ENCODE measurements around the gene KCNIP1.

The KCNIP1 gene
- 0 to 0.10 (median 0) reads per million in 9 experiments for total RNA-seq

- ATAC-seq (replicated peaks) (no peak), DNase-seq (no peak)
- Mint-ChIP-seq H3K4me3 (no peak within 1 kb of the TSS), H3K27ac (no peak within 1 kb of the TSS), H3K27me3 (peaks cover 59 to 71% of the 10 kb centered on the region in 2 donors), H3K9me3 (peaks cover 0 to 1% of the 10 kb centered on the region in 2 donors), H3K36me3 (ENCODE audit: insufficient read depth) (no peaks in the 10 kb centered on the region), H3K4me1 (ENCODE audit: low read depth in 2 of 2) (no peaks in the 10 kb centered on the region)
Observed at GRCh38 chr5:170503990-170504596, at the start of gene KCNIP1. Gene KCNIP1 (plus strand): TSS chr5:170504020.

DNA sequence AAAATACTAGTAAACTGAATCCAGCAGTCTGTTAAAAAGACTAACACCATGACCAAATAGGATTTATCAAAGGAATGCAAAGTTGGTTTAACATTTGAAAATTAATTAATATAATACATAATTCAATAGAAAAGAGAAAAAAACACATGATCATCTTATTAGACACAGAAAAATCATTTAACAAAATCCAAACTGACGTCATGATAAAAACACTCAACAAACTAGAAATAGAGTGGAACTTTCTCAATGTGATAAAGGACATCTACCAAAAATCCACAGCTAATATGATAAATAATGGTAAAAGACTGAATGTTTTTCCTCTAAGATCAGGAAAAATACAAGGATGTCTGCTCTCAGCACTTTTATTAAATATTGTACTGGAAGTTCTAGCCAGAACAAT lies 40.4 kb upstream of the KCNIP1 start:
- Mint-ChIP-seq H3K4me3 (no peak overlapping the region), H3K27me3 (peaks cover 28 to 37% of the 10 kb centered on the region in 2 donors), H3K9me3 (peaks cover 0 to 3% of the 10 kb centered on the region in 2 donors), H3K4me1 (ENCODE audit: low read depth in 2 of 2) (no peaks in the 10 kb centered on the region), H3K36me3 (ENCODE audit: insufficient read depth) (no peaks in the 10 kb centered on the region), H3K27ac (no peak overlapping the region)
- ATAC-seq (replicated peaks) (no peak), DNase-seq (no peak)

GRCh38 chr5:170464280-170465127 lies 39.3 kb upstream of the KCNIP1 start:
- Mint-ChIP-seq H3K27ac (no peak overlapping the region), H3K4me1 (ENCODE audit: low read depth in 2 of 2) (no peaks in the 10 kb centered on the region), H3K36me3 (ENCODE audit: insufficient read depth) (no peaks in the 10 kb centered on the region), H3K9me3 (peaks cover 0 to 3% of the 10 kb centered on the region in 2 donors), H3K27me3 (peaks cover 30 to 31% of the 10 kb centered on the region in 2 donors), H3K4me3 (no peak overlapping the region)
- ATAC-seq (replicated peaks), result no peak
- no peak for DNase-seq

- no peak overlapping the region for H3K27ac Mint-ChIP-seq
Observed at GRCh38 chr5:170466553-170466952, 37.3 kb upstream of the KCNIP1 start.

GRCh38 chr5:170466988-170467707 lies 36.7 kb upstream of the KCNIP1 start:
- H3K27me3 Mint-ChIP-seq, result peaks cover 16 to 20% of the 10 kb centered on the region in 2 donors
- H3K4me3 Mint-ChIP-seq, result no peak overlapping the region
- no peaks in the 10 kb centered on the region for H3K4me1 Mint-ChIP-seq (ENCODE audit: low read depth in 2 of 2)
- peak; percentile 32 for ATAC-seq (replicated peaks)
- H3K36me3 Mint-ChIP-seq (ENCODE audit: insufficient read depth), result no peaks in the 10 kb centered on the region
- no peak for DNase-seq
- H3K27ac Mint-ChIP-seq, result no peak overlapping the region
- H3K9me3 Mint-ChIP-seq, result no peaks in the 10 kb centered on the region

More at GRCh38 chr5:170466553-170466952, 37.3 kb upstream of the KCNIP1 start:
- Mint-ChIP-seq H3K27me3 (peaks cover 22 to 24% of the 10 kb centered on the region in 2 donors), H3K4me1 (ENCODE audit: low read depth in 2 of 2) (no peaks in the 10 kb centered on the region), H3K4me3 (no peak overlapping the region), H3K9me3 (no peaks in the 10 kb centered on the region), H3K36me3 (ENCODE audit: insufficient read depth) (no peaks in the 10 kb centered on the region)
- ATAC-seq (replicated peaks) (no peak), DNase-seq (no peak)

- peaks cover 25 to 36% of the 10 kb centered on the region in 2 donors for H3K27me3 Mint-ChIP-seq
- H3K36me3 Mint-ChIP-seq (ENCODE audit: insufficient read depth), result no peaks in the 10 kb centered on the region
- H3K9me3 Mint-ChIP-seq, result no peaks in the 10 kb centered on the region
- DNase-seq (no peak), ATAC-seq (replicated peaks) (no peak)
- H3K4me3 Mint-ChIP-seq, result no peak overlapping the region
- no peaks in the 10 kb centered on the region for H3K4me1 Mint-ChIP-seq (ENCODE audit: low read depth in 2 of 2)
- H3K27ac Mint-ChIP-seq, result no peak overlapping the region
Observed at GRCh38 chr5:170468633-170469285, 35.1 kb upstream of the KCNIP1 start.

DNA sequence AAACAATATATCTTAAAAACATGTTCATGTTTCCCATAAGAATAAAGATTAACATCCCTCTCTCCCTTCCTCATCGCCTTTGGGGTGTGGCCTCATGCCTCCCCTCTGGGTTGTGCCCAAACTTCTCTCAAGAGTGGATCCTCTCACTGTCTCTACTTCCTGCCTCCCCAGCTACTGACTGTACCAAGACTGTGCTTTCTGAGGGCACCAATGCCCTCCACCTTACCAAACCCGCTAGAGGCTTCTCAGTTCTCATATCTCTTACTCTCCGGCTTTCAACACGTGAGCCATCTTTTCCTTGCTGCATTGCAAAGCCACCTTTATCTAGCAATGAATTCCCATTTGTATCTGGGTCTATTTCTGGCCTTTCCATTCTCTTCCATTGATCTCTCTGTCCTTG lies 34.4 kb upstream of the KCNIP1 start:
- DNase-seq (no peak), ATAC-seq (replicated peaks) (no peak)
- Mint-ChIP-seq H3K4me3 (no peak overlapping the region), H3K27me3 (peaks cover 31 to 42% of the 10 kb centered on the region in 2 donors), H3K9me3 (no peaks in the 10 kb centered on the region), H3K36me3 (ENCODE audit: insufficient read depth) (no peaks in the 10 kb centered on the region), H3K4me1 (ENCODE audit: low read depth in 2 of 2) (no peaks in the 10 kb centered on the region), H3K27ac (no peak overlapping the region)

DNA sequence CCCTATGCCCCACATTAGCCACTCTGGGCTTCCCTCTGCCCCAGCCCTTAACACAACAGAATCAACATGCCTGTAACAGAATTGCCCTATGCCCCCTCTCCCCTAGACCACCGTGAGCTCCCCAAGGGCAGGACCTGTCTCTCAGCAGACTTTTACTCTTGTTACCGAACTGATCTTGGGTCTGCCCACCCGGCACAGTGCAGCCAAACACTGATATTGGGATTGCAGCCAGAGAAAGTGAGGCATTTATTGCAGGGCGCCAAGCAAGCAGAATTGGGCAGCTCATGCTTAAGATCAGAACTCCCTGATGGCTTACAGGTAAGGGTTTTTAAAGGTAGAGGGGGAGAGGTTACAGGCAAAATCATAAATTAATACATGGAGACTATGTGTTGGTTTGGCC lies 33.5 kb upstream of the KCNIP1 start:
- H3K27ac Mint-ChIP-seq, result no peak overlapping the region
- no peak for ATAC-seq (replicated peaks)
- no peaks in the 10 kb centered on the region for H3K4me1 Mint-ChIP-seq (ENCODE audit: low read depth in 2 of 2)
- DNase-seq, result no peak
- H3K4me3 Mint-ChIP-seq, result no peak overlapping the region
- H3K36me3 Mint-ChIP-seq (ENCODE audit: insufficient read depth), result no peaks in the 10 kb centered on the region
- no peaks in the 10 kb centered on the region for H3K9me3 Mint-ChIP-seq
- H3K27me3 Mint-ChIP-seq, result peaks cover 33 to 51% of the 10 kb centered on the region in 2 donors

- Mint-ChIP-seq H3K36me3 (ENCODE audit: insufficient read depth) (no peaks in the 10 kb centered on the region), H3K4me3 (no peak overlapping the region), H3K9me3 (no peaks in the 10 kb centered on the region), H3K27ac (no peak overlapping the region), H3K4me1 (ENCODE audit: low read depth in 2 of 2) (no peaks in the 10 kb centered on the region), H3K27me3 (peaks cover 33 to 56% of the 10 kb centered on the region in 2 donors)
- ATAC-seq (replicated peaks) (no peak), DNase-seq (no peak)
Observed at GRCh38 chr5:170470808-170471404, 32.9 kb upstream of the KCNIP1 start.

DNA sequence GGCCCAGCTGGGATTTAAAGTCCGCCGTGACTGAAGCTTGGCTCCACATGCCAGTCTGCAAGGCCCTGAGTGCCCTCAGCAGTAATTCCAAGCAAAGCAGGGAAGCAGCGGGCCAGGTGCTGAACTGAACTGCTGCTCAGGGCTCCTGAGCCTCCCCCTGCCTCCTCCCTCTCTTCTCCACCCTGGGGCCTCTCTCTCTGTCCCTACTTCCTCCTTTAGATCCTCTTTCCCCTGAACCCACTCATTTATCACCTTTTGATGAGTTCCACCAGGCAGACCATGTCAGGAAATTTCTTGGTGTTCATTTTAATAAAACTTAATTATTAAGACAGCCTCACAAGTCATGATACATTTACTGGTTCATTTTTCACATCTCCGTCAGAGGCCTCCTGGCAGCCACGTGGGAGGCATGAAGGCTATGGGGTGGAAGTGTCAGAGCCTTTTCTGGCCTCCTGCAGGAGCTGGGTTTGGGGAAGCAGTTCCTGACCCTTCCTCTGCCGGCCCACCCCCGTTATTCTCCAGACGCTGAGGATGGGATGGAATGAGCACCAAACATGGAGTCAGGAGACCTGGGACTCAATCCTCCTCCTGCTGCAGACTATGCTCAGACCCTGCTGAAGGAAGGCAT lies 32.2 kb upstream of the KCNIP1 start:
- H3K4me1 Mint-ChIP-seq (ENCODE audit: low read depth in 2 of 2), result no peaks in the 10 kb centered on the region
- no peak overlapping the region for H3K27ac Mint-ChIP-seq
- no peak overlapping the region for H3K4me3 Mint-ChIP-seq
- H3K36me3 Mint-ChIP-seq (ENCODE audit: insufficient read depth), result no peaks in the 10 kb centered on the region
- ATAC-seq (replicated peaks), result no peak
- H3K9me3 Mint-ChIP-seq, result no peaks in the 10 kb centered on the region
- DNase-seq, result no peak
- H3K27me3 Mint-ChIP-seq, result peaks cover 41 to 64% of the 10 kb centered on the region in 2 donors

GRCh38 chr5:170473642-170474041 lies 30.2 kb upstream of the KCNIP1 start:
- DNase-seq, result no peak
- ATAC-seq (replicated peaks), result no peak
- H3K4me1 Mint-ChIP-seq (ENCODE audit: low read depth in 2 of 2), result no peaks in the 10 kb centered on the region
- H3K36me3 Mint-ChIP-seq (ENCODE audit: insufficient read depth), result no peaks in the 10 kb centered on the region
- no peaks in the 10 kb centered on the region for H3K9me3 Mint-ChIP-seq
- H3K4me3 Mint-ChIP-seq, result no peak overlapping the region
- H3K27ac Mint-ChIP-seq, result no peak overlapping the region
- H3K27me3 Mint-ChIP-seq, result peaks cover 41 to 82% of the 10 kb centered on the region in 2 donors

- Mint-ChIP-seq H3K36me3 (ENCODE audit: insufficient read depth) (no peaks in the 10 kb centered on the region), H3K27me3 (peaks cover 35 to 79% of the 10 kb centered on the region in 2 donors), H3K9me3 (no peaks in the 10 kb centered on the region), H3K4me1 (ENCODE audit: low read depth in 2 of 2) (no peaks in the 10 kb centered on the region), H3K27ac (no peak overlapping the region), H3K4me3 (no peak overlapping the region)
- ATAC-seq (replicated peaks), result no peak
- no peak for DNase-seq
Observed at GRCh38 chr5:170474489-170475274, 29.1 kb upstream of the KCNIP1 start.
